Lung (tissue), 12 donors: ENCODE measurements around the gene ABCF2. TPM values are rescaled to one million over a fixed set of nuclear protein-coding genes. Genes with fewer than 3 reads are reported as not detected.
A peak's percentile ranks its signal among the peaks of the same experiment; 100 is the strongest.

Source experiments
- ATAC-seq: fragments of 200-7000 bp; cut with Tn5 transposase; one replicate; pipeline ENCODE4 v1.9.1; 2020; ENCODE audit warnings: moderate number of reproducible peaks; ENCODE audit not compliant: insufficient read depth, low FRiP score
- DNase-seq, 3 donors: peaks; one replicate each; pipeline ENCODE4 v3.0.0-alpha.2; 2013 to 2017
- H3K27ac ChIP-seq, 2 donors: one replicate each; pipeline ENCODE4 v1.5.1; 2013; ENCODE audit warnings: mild to moderate bottlenecking in 2 of 2, moderate library complexity in 2 of 2, control low read depth in 1 of 2, inconsistent platforms in 1 of 2, low read depth in 1 of 2, low read length in 1 of 2
- H3K27me3 ChIP-seq, 3 donors: one replicate each; pipeline ENCODE4 v1.5.1; 2013; ENCODE audit warnings: low read length in 2 of 3; ENCODE audit not compliant: control insufficient read depth in 3 of 3, insufficient read depth in 3 of 3
- H3K36me3 ChIP-seq, 4 donors: one replicate each; pipeline ENCODE4 v1.5.1; 2013; ENCODE audit warnings: low read length in 4 of 4, mild to moderate bottlenecking in 1 of 4, moderate library complexity in 1 of 4; ENCODE audit not compliant: control insufficient read depth in 4 of 4, insufficient read depth in 4 of 4
- H3K4me1 ChIP-seq, 5 donors: one replicate each; pipeline ENCODE4 v1.5.1; 2013; ENCODE audit warnings: low read length in 5 of 5, mild to moderate bottlenecking in 2 of 5, moderate library complexity in 1 of 5; ENCODE audit not compliant: control insufficient read depth in 5 of 5, insufficient read depth in 5 of 5
- H3K4me3 ChIP-seq: one replicate; pipeline ENCODE4 v1.5.1; 2013; ENCODE audit warnings: mild to moderate bottlenecking, control low read depth, moderate library complexity
- H3K9ac ChIP-seq, 2 donors: one replicate each; pipeline ENCODE4 v1.5.1; 2013; ENCODE audit warnings: low read length in 2 of 2, control low read depth in 1 of 2; ENCODE audit not compliant: insufficient read depth in 1 of 2
- H3K9me3 ChIP-seq, 4 donors: one replicate each; pipeline ENCODE4 v1.5.1; 2013; ENCODE audit warnings: low read length in 3 of 4, mild to moderate bottlenecking in 1 of 4, moderate library complexity in 1 of 4; ENCODE audit not compliant: control insufficient read depth in 4 of 4, insufficient read depth in 3 of 4
- CTCF ChIP-seq: IDR thresholded peaks from 2 replicates; pipeline ENCODE4 v1.5.1; 2012; ENCODE audit warnings: mild to moderate bottlenecking; ENCODE audit errors: control extremely low read depth, extremely low read depth
- WGBS, 2 donors: extraction: QIAGEN DNeasy Blood & Tissue Kit; methylation state at CpG; one replicate each; pipeline ENCODE4 v1.1.7; 2013; 5-methylcytosine and 5-hydroxymethylcytosine counted together
- polyA plus RNA-seq, 2 donors: library from polyadenylated mRNA; stranded (reverse); fragments of 200-250 nt; gene quantifications; one replicate each; pipeline ENCODE4 v1.2.1, GENCODE V29; 2013
- total RNA-seq, 2 donors: library from RNA; depleted of rRNA in 1 of 2; stranded (reverse); fragments of >200 nt in 1 of 2; gene quantifications; one replicate each; pipeline ENCODE4 v1.2.1, GENCODE V29; 2014 to 2021
- donor health status: control.
- donor health status: control.
- donor health status: Bipolar disorder and iron deficiency.
- donor health status: healthy.
- donor health status: DM: yes; HTN: yes; CAD: no.

ABCF2 gene
- total and polyA plus RNA-seq, 4 donors = 13.2 to 36.3 (median 25.8) TPM

GRCh38 chr7:151250181-151251132 lies 23.5 kb upstream of the ABCF2 start:
- TF ChIP-seq CTCF = no peak
- DNase-seq = no peak

DNA sequence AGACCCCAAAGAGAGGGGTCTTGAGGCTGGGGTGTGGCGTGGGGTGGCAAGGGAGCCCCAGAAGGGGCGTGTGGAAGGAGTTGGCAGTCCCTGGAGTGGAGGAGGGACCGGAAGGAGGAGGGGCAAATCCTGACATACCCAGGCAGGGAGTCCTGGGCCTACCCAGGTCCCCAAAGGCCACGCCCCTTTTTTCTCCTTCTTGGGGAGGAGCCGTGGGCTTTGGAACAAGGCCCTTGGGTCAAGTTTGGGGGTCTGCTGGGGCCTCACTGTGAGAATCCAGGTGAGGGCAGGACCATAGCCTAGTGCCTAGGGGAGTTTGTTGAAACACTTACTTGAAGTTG lies 22.7 kb upstream of the ABCF2 start:
- WGBS, 2 donors = 23 to 30% methylated on average over 5 of the region's 5 CpGs
- ATAC-seq (no peak), DNase-seq (peak; percentile 85 to 94 (median 87))
- Histone ChIP-seq H3K4me1 (peaks cover 0 to 71% (median 19%) of the 10 kb centered on the region in 5 donors), H3K36me3 (no peaks in the 10 kb centered on the region), H3K4me3 (no peak overlapping the region), H3K9me3 (no peaks in the 10 kb centered on the region), H3K9ac (no peak overlapping the region), H3K27ac (peak overlapping the region; percentile 84 to 97), H3K27me3 (peaks cover 0 to under 1% (median 0%) of the 10 kb centered on the region in 3 donors)
- TF ChIP-seq CTCF = no peak

More at GRCh38 chr7:151250181-151251132, 23.5 kb upstream of the ABCF2 start:
- peaks cover 0 to 64% (median 18%) of the 10 kb centered on the region in 5 donors for H3K4me1 ChIP-seq
- H3K36me3 ChIP-seq = no peaks in the 10 kb centered on the region
- no peak overlapping the region for H3K4me3 ChIP-seq
- H3K27ac ChIP-seq = peak overlapping the region; percentile 84 to 97
- H3K9me3 ChIP-seq = no peaks in the 10 kb centered on the region
- no peaks in the 10 kb centered on the region for H3K27me3 ChIP-seq
- ATAC-seq = no peak
- WGBS, 2 donors = 63 to 68% methylated on average over 7 of the region's 7 CpGs
- H3K9ac ChIP-seq = peak overlapping the region in 1 of 2 donors; percentile 50

DNA sequence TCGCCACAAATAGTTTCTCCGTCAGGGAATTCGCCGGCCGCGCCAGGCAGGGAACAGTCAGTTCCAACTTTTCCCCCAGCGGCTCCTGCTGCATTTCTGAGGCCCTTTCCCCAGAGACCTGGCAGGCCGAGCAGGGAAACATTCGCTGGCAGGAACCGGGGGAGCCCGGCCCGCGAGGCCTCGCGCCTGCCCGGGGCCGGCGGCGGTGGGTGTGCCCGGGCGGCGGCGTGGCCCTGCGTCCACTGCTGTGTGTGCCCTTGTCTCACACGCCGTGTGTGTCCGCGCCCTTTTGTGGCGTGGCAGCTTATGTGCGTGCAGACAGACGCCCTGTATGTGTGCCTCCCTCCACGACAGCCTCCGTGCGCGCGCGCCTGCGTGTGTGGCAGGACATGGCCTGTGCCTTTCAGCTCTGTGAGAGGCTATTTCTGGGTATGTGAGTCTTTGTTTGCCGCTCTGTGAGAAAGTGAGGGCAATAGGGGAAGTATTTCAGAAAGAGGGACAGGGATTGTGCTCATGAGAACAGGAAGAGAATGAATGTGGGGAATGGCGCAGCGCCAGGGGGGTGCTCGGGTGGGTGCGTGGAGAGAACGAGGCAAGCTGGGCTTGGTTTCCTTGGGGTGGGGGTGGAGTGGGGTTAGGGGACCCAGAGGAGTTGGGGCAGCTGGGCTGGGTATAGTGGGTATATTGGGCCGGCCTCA lies 22.2 kb upstream of the ABCF2 start:
- DNase-seq (peak; percentile 66 to 80 (median 74)), ATAC-seq (peak; percentile 5)
- Histone ChIP-seq H3K27me3 (peaks cover 0 to 2% (median 0%) of the 10 kb centered on the region in 3 donors), H3K36me3 (no peaks in the 10 kb centered on the region), H3K27ac (peak overlapping the region; percentile 84 to 97), H3K4me1 (peaks cover 0 to 74% (median 20%) of the 10 kb centered on the region in 5 donors), H3K9ac (peak overlapping the region; percentile 4 to 57), H3K4me3 (peak overlapping the region; percentile 12), H3K9me3 (no peaks in the 10 kb centered on the region)
- 3% methylated on average over 43 to 45 of the region's 45 CpGs for WGBS, 2 donors
- no peak for TF ChIP-seq CTCF
